Occipital lobe (tissue), 2 donors: ENCODE data around the gene GBP7. TPM values are rescaled to one million over a fixed set of nuclear protein-coding genes. Genes with fewer than 3 reads are reported as not detected.
"Not testable (repeated sequence)": the region's sequence is repeated elsewhere in the genome, so short reads cannot be mapped to it uniquely, and the experiment has no call there.

Source experiments
- DNase-seq: peaks from one replicate; lab custom pipeline; 2025; lab: John Stamatoyannopoulos, UW
- total RNA-seq: library from RNA; depleted of rRNA; stranded (reverse); fragments of >200 nt; gene quantifications from one replicate; pipeline ENCODE4 v1.2.3, GENCODE V29; 2014

Gene GBP7, protein sequence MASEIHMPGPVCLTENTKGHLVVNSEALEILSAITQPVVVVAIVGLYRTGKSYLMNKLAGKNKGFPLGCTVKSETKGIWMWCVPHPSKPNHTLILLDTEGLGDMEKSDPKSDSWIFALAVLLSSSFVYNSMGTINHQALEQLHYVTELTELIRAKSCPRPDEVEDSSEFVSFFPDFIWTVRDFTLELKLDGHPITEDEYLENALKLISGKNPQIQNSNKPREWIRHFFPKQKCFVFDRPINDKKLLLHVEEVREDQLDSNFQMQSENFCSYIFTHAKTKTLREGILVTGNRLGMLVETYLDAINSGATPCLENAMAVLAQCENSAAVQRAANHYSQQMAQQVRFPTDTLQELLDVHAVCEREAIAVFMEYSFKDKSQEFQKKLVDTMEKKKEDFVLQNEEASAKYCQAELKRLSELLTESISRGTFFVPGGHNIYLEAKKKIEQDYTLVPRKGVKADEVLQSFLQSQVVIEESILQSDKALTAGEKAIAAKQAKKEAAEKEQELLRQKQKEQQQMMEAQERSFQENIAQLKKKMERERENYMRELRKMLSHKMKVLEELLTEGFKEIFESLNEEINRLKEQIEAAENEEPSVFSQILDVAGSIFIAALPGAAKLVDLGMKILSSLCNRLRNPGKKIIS
- not detected for total RNA-seq

DNA sequence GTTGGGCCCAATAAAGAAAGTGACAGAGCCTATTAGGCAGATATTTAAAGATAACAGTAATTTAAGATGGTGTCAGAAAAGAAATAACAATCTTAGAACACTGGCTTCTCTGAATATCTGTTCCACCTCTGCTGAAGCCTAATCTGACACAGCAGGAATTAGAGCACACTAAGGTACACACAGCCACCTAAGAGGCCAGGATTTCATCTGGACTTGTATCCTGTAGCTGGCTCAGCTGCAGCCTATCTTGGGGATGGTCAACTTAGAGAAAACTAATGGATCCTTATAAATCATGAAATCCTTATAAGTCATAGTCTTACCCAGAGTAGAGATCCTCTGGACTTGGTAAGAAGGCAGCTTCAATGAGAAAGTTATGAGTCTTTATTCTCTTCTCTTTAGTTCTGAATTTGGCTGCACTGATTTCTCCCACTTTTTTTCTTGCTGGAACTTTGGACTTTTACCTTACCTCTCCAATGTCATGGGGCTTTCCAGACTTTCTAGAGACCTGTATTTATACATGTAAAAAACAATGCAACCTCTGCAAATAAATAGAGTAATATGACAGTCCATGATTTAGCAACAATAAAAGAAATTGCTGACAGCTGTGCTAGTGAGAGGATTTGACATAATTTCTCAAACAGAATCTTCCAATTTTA lies at the start of gene GBP7:
TSS of gene GBP7 (minus strand) at position 403 of the 656 bp plus-strand sequence. CDS start 4,068 bp downstream, outside the sequence.
- DNase-seq, result no peak

DNA sequence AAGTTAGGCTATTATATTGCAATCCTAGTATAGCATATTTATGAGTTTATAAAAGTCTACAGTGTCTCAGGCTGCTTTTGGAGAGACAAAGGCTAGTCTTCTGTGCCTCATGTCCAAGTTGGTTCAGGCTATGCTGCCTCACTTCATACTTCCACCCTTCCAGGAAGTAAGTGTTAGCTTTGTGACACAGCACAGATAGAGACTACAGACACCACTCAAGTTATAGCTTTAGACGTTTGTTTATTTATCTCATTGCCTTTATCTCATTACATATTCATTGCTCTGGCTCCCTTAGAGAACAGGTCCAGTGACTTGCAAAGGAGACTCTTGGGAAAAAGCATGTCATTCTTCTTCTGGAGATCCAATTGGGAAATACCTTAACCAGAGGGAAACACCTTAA lies 45.5 kb upstream of the GBP7 start:
- DNase-seq, result no peak

DNA sequence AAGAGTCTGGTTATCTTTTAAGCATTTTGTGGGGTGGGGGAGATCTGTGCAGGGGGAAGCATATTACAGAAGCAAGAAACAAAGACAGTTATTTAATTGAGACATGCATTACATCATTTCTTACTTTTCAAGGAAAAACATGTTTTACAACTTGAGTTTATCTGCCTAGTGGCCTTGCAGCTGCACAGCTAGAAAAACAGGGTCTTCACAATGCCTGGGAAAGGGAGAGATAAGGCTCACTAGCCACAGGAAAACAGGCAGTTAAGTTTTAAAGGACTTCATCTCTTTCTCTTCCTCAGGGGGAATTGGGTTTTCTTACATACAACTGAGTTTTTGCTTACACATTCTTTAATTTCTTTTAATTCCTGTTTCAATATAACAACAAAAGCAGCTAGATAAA lies 44.0 kb upstream of the GBP7 start:
- DNase-seq, result not testable (repeated sequence)

DNA sequence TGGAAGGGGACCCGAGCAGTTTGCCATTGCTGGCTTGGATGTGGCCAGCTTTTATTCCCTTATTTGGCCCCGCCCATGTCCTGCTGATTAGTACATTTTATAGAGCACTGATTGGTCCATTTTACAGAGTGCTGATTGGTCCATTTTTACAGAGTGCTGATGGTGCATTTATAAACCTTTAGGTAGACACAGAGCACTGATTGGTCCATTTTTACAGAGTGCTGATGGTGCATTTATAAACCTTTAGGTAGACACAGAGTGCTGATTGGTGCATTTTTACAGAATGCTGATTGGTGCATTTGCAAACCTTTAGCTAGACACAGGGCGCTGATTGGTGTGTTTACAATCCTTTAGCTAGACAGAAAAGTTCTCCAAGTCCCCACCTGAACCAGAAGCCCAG lies 43.1 kb upstream of the GBP7 start:
- DNase-seq, result not testable (repeated sequence)

DNA sequence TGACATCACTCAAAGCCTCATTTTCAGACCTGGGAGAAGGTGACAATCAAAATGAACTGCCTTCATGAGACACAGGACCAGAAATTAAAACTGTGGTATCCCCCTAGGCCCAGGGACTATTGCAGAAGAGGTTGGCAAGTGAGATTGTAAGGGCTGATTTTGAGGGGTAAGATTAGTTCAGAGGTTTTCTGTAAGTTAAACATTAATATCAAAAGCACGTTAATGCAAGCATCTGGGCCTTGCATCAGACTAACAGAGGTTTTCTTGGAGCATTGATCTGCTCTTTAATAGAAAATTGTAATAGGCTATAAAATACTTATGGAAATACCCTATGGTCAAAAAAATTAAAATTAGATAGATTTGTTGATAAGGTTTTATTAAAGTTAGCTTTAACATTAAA lies 37.5 kb upstream of the GBP7 start:
- DNase-seq, result no peak

DNA sequence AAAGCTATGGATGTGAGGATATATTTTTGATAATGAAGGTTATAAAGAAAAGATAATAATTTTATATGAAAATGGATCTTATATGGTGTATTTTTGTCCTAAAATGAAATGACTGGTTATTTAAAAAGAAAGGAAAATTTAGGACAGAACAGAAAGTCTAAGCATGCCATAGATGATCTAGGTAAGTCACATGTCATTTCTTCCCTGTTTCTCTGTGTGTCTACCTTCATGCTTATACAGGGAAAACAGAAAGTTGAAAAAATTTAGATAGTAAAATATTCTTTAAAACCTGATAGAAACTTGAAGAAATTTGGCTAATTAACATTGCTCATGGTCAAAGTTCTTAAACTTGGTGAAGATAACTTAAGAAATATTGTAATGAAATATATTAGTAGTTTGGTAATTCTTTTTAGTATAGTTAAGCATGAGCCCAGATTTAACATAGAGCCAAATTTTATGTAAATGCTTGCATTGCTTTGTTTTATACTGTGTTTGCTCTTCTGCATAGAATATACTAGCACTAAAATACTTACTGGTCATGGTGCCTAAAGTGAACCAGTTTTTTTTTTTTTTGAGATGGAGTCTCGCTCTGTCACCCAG lies 35.3 kb upstream of the GBP7 start:
- no peak for DNase-seq

DNA sequence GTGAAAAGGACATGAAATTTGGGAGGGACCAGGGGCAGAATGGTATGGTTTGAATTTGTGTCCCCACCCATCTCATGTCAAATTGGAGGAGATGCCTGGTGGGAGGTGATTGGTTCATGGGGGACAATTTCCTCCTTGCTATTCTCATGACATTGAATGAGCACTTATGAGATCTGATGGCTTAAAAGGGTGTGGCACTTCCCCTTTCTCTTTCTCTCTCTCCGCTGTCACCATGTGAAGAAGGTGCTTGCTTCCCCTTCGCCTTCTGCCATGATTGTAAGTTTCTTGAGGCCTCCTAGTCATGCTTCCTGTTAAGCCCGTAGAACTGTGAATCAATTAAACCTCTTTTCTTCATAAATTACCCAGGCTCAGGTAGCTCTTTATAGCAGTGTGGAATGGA lies 30.6 kb upstream of the GBP7 start:
- no peak for DNase-seq

DNA sequence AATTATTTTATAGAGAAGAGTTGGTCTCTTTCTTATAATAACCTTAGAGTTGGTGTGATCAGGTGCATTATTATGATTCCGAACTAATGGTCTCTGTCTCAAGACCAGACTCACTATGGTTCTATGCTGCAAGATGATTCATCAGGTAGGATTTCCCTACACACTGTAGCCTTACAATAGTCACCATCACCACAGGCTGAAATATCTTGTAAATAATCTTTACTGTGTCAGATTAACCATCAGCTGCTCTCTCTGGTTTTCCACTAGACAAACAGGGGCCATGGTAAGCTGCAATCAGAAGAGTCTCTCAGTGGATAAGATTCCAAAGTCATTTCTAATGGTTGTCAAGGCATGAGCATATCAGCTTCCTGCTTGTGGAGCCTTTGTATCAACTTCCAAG lies 27.4 kb upstream of the GBP7 start:
- DNase-seq, result no peak

DNA sequence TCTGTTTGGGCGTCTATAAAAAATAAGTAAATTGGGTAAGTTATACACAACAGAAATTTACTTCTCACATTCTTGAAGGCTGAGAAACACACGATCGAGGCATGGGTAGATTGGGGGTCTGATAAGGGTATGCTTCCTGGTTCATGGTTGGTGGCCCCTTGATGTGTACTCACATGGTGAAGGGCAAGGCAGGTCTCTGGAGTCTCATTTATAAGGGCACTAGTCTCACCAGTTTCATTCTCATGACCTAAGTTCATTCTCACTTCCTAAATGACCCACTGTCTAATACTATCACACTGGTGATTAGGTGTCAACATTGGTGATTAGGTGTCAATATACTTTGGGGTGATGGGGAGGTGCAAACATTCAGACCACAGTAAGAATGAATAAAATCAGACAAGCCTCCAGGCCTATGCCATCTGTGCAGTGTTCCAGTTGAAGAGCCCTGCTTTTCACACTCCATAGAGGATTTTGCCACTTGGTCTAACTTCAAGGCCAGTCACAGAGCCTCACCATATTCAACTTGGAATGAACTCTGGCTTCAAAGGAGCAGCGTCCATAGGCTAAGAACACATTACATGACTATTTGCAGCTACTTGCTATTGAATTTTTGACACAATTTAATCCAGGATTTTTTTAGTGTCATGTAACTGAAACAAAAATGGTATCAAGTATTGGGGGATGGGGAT lies 25.4 kb upstream of the GBP7 start:
- no peak for DNase-seq

DNA sequence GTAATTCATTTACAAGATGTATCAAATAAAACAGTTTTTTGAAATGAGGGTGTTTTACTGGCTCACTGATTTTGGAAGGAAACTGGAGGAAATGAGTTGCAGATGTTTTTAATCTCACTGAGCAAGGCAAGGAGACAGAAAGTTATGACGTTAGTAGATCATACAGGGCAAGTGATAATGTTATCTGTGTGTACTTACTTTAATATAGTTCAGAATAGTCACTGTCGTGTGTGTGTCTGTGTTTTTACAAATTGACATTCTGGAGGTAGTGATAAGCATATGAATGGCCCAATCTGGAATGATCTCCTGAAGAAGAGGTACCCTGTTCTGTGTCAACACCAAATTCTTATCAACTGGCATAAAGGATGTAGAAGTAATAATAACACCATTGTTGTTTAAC lies 24.9 kb upstream of the GBP7 start:
- DNase-seq, result no peak

DNA sequence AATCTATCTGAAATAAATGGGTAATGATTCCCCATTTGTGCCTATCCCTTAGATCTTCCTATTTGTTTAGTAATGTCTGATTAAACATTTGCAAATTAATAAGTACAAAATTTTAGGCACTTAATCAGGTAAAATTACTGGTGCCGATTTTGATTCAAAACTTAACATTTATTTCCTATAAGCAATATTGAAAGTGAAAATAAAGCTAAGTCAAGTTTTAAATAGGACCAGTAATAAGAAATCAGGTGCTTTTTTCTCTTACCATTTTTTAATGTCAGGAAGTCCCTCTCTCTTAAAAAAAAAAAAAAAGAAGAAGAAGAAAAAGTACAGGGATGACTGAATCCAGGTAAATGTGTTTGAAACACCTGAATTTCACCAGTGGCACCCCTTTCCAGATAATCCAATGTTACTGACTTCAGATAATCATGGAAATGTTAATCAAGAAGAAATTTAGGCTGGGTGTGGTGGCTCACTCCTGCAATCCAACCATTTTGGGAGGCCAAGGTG lies 23.8 kb upstream of the GBP7 start:
- no peak for DNase-seq

DNA sequence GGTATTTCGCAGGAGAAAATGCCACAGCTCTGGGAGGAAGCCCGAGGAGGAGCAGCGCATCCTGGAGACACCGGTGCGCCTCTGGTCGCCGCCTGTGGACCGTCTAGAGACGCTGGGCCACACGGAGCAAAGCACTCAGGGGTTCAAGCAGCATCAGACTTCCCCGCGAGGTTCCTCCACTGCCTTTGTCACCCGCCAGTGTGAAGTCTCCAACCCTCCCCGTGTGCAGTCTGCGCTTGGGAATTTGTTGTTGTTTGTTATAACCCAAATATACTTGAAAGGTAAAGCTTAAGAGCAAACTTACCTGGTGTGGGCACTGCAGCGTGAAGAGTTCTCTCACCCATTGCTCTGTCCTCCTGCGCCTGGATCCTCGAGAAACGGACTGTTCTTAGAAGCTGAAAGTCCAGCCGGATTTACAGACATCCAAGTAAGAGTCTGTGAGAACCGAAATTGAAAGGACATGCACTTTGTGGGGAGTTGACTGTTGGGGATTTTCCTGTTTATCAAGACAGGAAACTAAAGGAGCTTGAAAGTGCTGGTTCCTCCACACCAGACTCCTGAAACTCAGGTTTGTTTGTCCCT lies 22.8 kb upstream of the GBP7 start, which contains the start of gene GBP4:
TSS of gene GBP4 (minus strand) at position 452 of the 582 bp plus-strand sequence. CDS start at position 344, 108 bp downstream.
- DNase-seq, result no peak

DNA sequence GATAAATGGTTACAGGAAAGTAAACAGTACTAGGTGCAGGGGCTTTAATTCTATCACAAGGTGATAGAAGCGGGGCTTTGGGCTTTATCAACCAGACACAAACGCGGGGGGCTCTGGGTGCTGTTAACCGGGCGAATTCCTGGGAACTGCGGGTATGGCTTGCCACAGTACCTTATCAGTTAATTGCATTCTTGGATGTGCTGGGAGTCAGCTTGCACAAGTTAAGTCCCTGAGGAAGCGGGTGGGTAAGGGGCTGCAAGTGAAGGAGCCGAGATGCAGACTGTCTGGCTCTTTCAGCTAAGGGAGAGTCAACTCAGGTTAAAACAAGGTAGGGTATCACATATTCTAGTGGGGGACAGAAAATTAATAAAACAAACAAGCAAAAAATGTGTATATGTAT lies 22.3 kb upstream of the GBP7 start:
- no peak for DNase-seq

DNA sequence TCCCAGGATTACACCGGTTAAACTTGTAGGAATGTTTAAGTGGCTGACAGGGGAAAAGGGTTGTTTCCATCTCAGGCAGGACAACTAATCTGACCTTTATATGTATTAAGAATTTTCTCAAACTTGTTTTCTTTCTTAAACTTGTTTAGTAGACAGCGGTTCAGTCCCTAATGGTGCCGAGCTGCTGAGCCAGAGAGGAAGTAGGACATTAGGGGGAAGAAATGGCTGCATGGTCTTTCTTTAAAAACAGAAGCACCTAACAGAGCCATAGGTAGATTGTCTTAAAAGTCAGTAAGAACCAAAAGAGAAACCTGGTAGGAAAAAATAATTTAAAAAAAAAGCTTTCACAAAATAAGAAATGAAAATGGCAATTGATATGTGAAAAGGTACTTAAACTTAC lies 19.7 kb upstream of the GBP7 start:
- no peak for DNase-seq

DNA sequence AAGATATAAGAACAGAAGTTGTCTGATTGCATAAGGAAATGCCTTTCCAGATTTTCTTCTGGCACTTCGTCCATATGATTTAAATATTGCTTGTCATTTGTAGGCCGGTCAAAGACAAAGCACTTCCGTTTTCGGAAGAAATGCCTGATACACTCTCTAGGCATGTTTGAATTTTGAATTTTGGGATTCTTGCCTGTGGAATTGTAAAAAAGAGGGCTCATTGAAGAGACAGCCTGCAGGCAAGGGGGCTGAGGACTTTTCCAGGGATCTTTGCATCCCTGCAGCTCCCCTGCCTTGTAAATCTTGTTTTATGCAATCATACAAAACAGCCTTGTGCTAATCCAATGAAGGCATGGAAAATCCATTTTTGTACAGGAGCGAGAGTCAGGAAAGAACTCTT lies 15.5 kb upstream of the GBP7 start:
- DNase-seq, result no peak

DNA sequence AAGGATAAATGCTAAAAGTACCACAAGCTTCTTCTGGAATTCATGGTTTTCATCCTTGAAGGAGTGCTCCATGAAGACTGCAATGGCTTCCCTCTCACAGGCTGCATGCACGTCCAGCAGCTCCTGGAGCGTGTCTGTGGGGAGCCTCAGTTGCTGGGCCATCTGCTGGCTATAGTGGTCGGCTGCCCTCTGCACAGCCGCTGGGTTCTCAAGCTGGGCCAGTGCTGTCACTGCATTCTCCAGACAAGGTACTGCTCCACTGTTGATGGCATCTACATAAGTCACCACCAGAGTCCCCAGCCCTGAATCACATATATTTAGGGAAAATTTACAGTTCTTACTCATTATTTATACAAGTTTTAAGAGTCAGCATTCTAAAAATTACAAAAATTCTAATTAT lies 14.2 kb upstream of the GBP7 start:
- no peak for DNase-seq

DNA sequence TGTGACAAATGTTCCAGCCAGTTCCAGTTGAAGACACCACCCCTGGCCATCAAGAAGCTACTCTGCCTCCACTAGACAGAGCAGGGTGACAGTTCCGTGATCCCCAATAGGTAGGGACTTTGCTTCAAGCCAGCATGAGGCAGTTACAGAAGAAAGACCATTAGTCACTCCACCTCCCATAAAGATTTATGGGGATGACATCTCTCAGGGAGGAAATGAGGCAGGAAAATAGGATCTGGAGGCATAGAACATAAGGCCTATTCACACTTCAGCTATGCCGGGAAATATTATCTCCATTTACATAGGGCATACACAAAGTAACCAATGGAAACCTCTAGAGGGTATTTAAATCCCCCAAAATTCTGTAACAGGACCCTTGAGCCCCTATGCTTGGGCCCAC lies 3.5 kb upstream of the GBP7 start:
- DNase-seq, result no peak

DNA sequence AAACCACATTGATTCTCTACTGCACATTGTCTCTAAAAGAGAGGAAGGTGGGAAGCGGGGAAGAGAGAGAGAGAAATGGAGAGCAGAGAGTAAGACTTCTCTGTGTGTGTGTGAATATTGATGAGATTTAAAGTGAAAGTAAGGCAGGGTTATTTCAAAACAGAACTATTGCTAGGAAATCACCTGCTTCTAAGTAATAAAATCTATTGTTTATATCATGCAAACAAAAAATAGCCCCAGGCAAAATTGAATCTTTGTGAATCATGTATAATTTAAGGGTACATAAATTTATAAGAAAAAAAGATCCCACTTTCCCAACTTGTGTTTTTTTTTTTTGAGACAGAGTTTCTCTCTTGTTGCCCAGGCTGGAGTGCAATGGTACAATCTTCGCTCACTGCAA lies 1.2 kb upstream of the GBP7 start:
- DNase-seq, result no peak

DNA sequence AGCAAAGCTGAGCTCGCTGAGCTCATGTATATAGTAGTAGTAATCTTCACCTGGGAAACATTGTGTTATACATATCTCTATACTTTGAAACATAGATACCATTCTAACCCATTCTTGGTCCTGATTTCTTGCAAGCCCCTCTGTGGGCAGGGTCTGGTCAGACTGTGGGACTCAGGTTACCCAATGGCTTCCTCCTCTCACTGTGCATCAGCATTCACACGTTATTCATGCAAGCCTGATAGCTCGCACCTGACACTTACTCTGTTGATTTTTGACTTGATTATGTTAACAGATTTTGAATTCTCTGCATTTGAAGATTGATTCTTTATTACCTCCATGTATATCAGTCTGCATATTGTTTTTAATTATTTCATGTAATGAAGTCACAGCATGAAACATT lies 1.3 kb downstream of the GBP7 start:
- no peak for DNase-seq

DNA sequence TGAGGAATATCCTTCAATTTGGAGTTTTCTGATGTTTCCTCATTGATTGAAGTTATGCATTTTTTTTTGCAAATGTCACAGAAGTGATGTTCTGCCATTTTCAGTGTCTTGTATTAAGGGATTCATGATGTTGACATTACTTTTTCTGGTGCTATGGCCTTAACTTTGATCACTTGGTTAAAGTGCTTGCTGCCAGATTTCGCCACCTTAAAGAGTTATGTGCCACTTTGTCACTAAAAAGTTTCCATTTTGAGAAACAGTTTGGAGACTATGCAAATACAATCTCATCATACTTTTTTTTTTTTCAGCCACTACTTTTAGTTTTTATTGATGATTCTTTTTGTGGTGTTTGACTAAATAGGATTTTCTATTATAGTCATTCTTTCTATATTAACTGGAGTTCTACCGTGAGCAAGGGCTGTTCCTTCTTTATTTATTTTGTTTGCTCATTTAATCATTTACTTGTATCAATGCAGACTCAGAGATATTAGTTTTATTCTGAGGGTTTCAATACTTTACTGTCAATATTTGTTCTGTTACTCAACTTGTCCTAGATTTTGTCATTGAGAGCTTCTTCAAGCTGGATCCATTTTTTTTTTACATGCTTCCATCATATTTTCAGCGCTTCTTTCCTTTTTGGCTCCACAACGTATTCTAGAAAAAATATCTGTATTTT lies 3.2 kb downstream of the GBP7 start:
- no peak for DNase-seq
